NT2/D1 (cell line): ENCODE data around the gene PHLDB1.

Source experiments
- SUZ12 ChIP-seq: IDR thresholded peaks from 2 replicates; pipeline ENCODE4 v1.6.1; 2011; ENCODE audit not compliant: insufficient read length, insufficient read depth; ENCODE audit errors: extremely low read depth
- YY1 ChIP-seq: IDR thresholded peaks from 2 replicates; pipeline ENCODE4 v1.6.1; 2011; ENCODE audit not compliant: insufficient read length, insufficient read depth
- ZNF274 ChIP-seq: IDR thresholded peaks from 2 replicates; pipeline ENCODE4 v1.6.1; 2011; ENCODE audit warnings: mild to moderate bottlenecking, low read depth, low read length

GRCh38 chr11:118644496-118644895 is 37.1 kb downstream of the PHLDB1 start:
- no peak for TF ChIP-seq ZNF274
- no peak for TF ChIP-seq YY1
- no peak for TF ChIP-seq SUZ12
